SH-SY5Y (cell line): ENCODE results near the gene HK3.

ENCODE experiments used
- GATA2 ChIP-seq: IDR thresholded peaks from 2 replicates; pipeline ENCODE4 v1.6.1; 2011; ENCODE audit warnings: mild to moderate bottlenecking, low read depth, low read length
- GATA3 ChIP-seq: IDR thresholded peaks from 2 replicates; pipeline ENCODE4 v1.6.1; 2011; ENCODE audit warnings: low read depth, mild to moderate bottlenecking, low read length, moderate library complexity

DNA sequence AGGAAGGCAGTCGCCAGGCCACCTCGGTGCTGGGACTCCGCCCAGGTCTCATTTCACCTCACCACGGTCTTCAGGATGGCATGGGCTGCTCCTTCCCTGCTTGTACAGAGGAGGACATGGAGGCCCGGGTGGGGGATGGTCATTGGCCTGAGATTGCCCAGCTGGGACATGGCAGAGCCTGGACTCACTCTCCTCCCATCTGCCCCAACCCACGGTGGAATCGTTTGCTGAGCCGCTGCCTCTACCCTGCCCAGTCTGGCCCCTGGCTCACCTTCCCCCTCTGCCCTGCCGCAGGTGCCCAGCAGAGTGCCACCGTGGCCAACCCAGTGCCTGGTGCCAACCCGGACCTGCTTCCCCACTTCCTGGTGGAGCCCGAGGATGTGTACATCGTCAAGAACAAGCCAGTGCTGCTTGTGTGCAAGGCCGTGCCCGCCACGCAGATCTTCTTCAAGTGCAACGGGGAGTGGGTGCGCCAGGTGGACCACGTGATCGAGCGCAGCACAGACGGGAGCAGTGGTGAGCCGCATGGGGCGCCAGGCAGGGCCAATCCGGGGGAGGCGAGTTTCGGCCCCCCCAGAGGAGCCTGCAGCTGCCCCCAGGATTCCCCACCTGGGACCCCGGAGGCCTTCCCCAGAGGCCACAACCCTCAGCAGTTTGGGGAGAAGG is 36.7 kb downstream of the HK3 start:
- no peak for TF ChIP-seq GATA2
- TF ChIP-seq GATA3: no peak
